ENCODE results near the gene SEPTIN10.
"Not testable (repeated sequence)": the region's sequence is repeated elsewhere in the genome, so short reads cannot be mapped to it uniquely, and the experiment has no call there.

SEPTIN10 gene

GRCh38 chr2:109542384-109542783 is 71.4 kb downstream of the SEPTIN10 start:
- DNase-seq = no peak

- no peak for DNase-seq
These were observed 75.2 kb downstream of the SEPTIN10 start for GRCh38 chr2:109538546-109538945.

- no peak for DNase-seq
These were observed 76.1 kb downstream of the SEPTIN10 start for GRCh38 chr2:109537565-109538222.

- DNase-seq = not testable (repeated sequence)
These were observed 77.2 kb downstream of the SEPTIN10 start for GRCh38 chr2:109536556-109536955.

GRCh38 chr2:109535217-109535946 is 78.4 kb downstream of the SEPTIN10 start:
- no peak for DNase-seq

GRCh38 chr2:109533823-109534222 is 79.9 kb downstream of the SEPTIN10 start:
- no peak for DNase-seq

- no peak for DNase-seq
These were observed 81.1 kb downstream of the SEPTIN10 start for GRCh38 chr2:109532728-109533076.

GRCh38 chr2:109531896-109532727 is 81.7 kb downstream of the SEPTIN10 start:
- no peak for DNase-seq

GRCh38 chr2:109531221-109531620 is 82.5 kb downstream of the SEPTIN10 start:
- no peak for DNase-seq

- no peak for DNase-seq
These were observed 83.1 kb downstream of the SEPTIN10 start for GRCh38 chr2:109530712-109531111.

GRCh38 chr2:109529532-109530449 is 84.0 kb downstream of the SEPTIN10 start:
- no peak for DNase-seq

- no peak for DNase-seq
These were observed 84.8 kb downstream of the SEPTIN10 start for GRCh38 chr2:109528811-109529501.

GRCh38 chr2:109527846-109528705 is 85.7 kb downstream of the SEPTIN10 start:
- no peak for DNase-seq

- DNase-seq = no peak
These were observed 86.7 kb downstream of the SEPTIN10 start for GRCh38 chr2:109527079-109527478.

GRCh38 chr2:109526442-109526970 is 87.3 kb downstream of the SEPTIN10 start:
- DNase-seq = no peak

GRCh38 chr2:109525836-109526235 is 87.9 kb downstream of the SEPTIN10 start:
- DNase-seq = no peak

- DNase-seq = no peak
These were observed 90.0 kb downstream of the SEPTIN10 start for GRCh38 chr2:109523536-109524361.

- DNase-seq = no peak
These were observed 90.6 kb downstream of the SEPTIN10 start for GRCh38 chr2:109523121-109523520.

- no peak for DNase-seq
These were observed 91.7 kb downstream of the SEPTIN10 start for GRCh38 chr2:109522063-109522374.

Data from activated effector memory CD4-positive, alpha-beta T cell treated with Interleukin-2 at 50 U/mL for 16 hours (primary cell).